H1 (cell line): ENCODE results near the gene TREM1. TPM values are rescaled to one million over a fixed set of nuclear protein-coding genes. Genes with fewer than 3 reads are reported as not detected.

Experiments used
- CTCF ChIA-PET: fragments of 300-600 bp; sonication (Branson Sonifier 250); formaldehyde crosslinking; loops from one replicate; lab custom pipeline; 2021; ENCODE audit not compliant: partially characterized antibody; lab: Charles Lee
- POLR2A ChIA-PET: fragments of 300-600 bp; sonication (Branson Sonifier 250); formaldehyde crosslinking; loops from one replicate; lab custom pipeline; 2021; ENCODE audit warnings: inconsistent platforms; ENCODE audit not compliant: partially characterized antibody; lab: Charles Lee
- DNase-seq, 2 experiments: peaks; one replicate each; pipeline versions ENCODE4 v3.0.0 to v3.0.0-alpha.2; 2010 to 2022; ENCODE audit warnings: low spot score in 2 of 2, low read depth in 1 of 2, mixed read lengths in 1 of 2
- FAIRE-seq: peaks from 2 replicates; lab custom pipeline; 2011; peaks lifted over from hg19 to GRCh38; lab: Jason Lieb, UNC
- H2AFZ ChIP-seq: 2 replicates; pipeline ENCODE4 v1.8.1; 2012; ENCODE audit warnings: low read length, inconsistent platforms
- H2AK5ac ChIP-seq: 2 replicates; pipeline ENCODE4 v1.6.1; 2013; ENCODE audit warnings: low read depth, low read length
- H2BK120ac ChIP-seq: replicated peaks from 2 replicates; pipeline ENCODE3; 2013; ENCODE audit warnings: low read depth, low read length, inconsistent platforms
- H2BK12ac ChIP-seq: 2 replicates; pipeline ENCODE4 v1.6.1; 2013; ENCODE audit warnings: low read depth, low read length
- H2BK15ac ChIP-seq: 2 replicates; pipeline ENCODE4 v1.6.1; 2013; ENCODE audit warnings: low read length
- H2BK20ac ChIP-seq: 2 replicates; pipeline ENCODE4 v1.6.1; 2013; ENCODE audit warnings: low read length
- H2BK5ac ChIP-seq: 2 replicates; pipeline ENCODE4 v1.6.1; 2013; ENCODE audit warnings: low read depth, low read length
- H3K14ac ChIP-seq: 2 replicates; pipeline ENCODE4 v1.6.1; 2013; ENCODE audit warnings: inconsistent platforms; ENCODE audit not compliant: insufficient read length
- H3K18ac ChIP-seq: 2 replicates; pipeline ENCODE4 v1.6.1; 2013; ENCODE audit warnings: low read length; ENCODE audit errors: extremely low read depth
- H3K23ac ChIP-seq: 2 replicates; pipeline ENCODE4 v1.6.1; 2013; ENCODE audit warnings: inconsistent platforms; ENCODE audit not compliant: insufficient read length
- H3K23me2 ChIP-seq: 2 replicates; pipeline ENCODE4 v1.6.1; 2013; ENCODE audit warnings: low read depth, low read length
- H3K27ac ChIP-seq: 2 replicates; pipeline ENCODE4 v1.6.1; 2011; ENCODE audit warnings: low read depth, low read length, inconsistent platforms
- H3K27me3 ChIP-seq, 4 experiments: replicated peaks in 1 of 4; 1 replicate in 1 of 4; 2 replicates in 3 of 4; pipeline versions ENCODE4 v1.6.1 to v1.8.1; 2011 to 2013; ENCODE audit warnings: low read length in 3 of 4, mild to moderate bottlenecking in 3 of 4, inconsistent platforms in 2 of 4, mixed read lengths in 2 of 4, moderate library complexity in 1 of 4; ENCODE audit not compliant: control insufficient read depth in 3 of 4, insufficient read depth in 3 of 4; ENCODE audit errors: extremely low read depth in 1 of 4
- H3K36me3 ChIP-seq, 4 experiments: 2 replicates each; pipeline versions ENCODE4 v1.6.1 to v1.8.1; 2011 to 2013; ENCODE audit warnings: mild to moderate bottlenecking in 4 of 4, low read length in 3 of 4, moderate library complexity in 2 of 4, control low read depth in 1 of 4, inconsistent platforms in 1 of 4; ENCODE audit not compliant: insufficient read depth in 4 of 4, control insufficient read depth in 2 of 4
- H3K4ac ChIP-seq: replicated peaks from 2 replicates; pipeline ENCODE3; 2013; ENCODE audit warnings: low read length, low read depth, mixed read lengths, inconsistent platforms; ENCODE audit not compliant: insufficient read length
- H3K4me1 ChIP-seq, 4 experiments: replicated peaks in 1 of 4; 1 replicate in 1 of 4; 2 replicates in 3 of 4; pipeline versions ENCODE4 v1.6.1 to v1.8.1; 2011 to 2013; ENCODE audit warnings: low read length in 3 of 4, inconsistent platforms in 2 of 4, mixed read lengths in 1 of 4; ENCODE audit not compliant: insufficient read depth in 4 of 4, control insufficient read depth in 3 of 4
- H3K4me2 ChIP-seq, 2 experiments: 2 replicates each; pipeline versions ENCODE4 v1.6.1 to v1.8.1; 2011 to 2013; ENCODE audit warnings: low read depth in 2 of 2, low read length in 2 of 2, control low read depth in 1 of 2, inconsistent platforms in 1 of 2, mild to moderate bottlenecking in 1 of 2; ENCODE audit not compliant: insufficient read depth in 1 of 2
- H3K4me3 ChIP-seq, 4 experiments: fragments of 200-600, 300-600 bp in 1 of 4; sonication (generic), shearing (Covaris generic), sonication (Bioruptor Twin) in 1 of 4; 2 replicates each; pipeline versions ENCODE4 v1.5.1 to v1.8.1; 2011 to 2016; ENCODE audit warnings: low read length in 4 of 4, low read depth in 3 of 4, control low read depth in 2 of 4, inconsistent platforms in 2 of 4, mild to moderate bottlenecking in 2 of 4, mixed read lengths in 1 of 4, moderate library complexity in 1 of 4; ENCODE audit not compliant: insufficient read depth in 2 of 4; ENCODE audit errors: extremely low read depth in 1 of 4
- H3K56ac ChIP-seq: replicated peaks from 2 replicates; pipeline ENCODE3; 2013; ENCODE audit warnings: low read depth, mild to moderate bottlenecking, mixed read lengths, low read length, inconsistent platforms; ENCODE audit not compliant: insufficient read length
- H3K79me1 ChIP-seq: 2 replicates; pipeline ENCODE4 v1.6.1; 2013; ENCODE audit warnings: low read depth, low read length, control low read depth
- H3K79me2 ChIP-seq, 2 experiments: 2 replicates each; pipeline versions ENCODE4 v1.6.1 to v1.8.1; 2012 to 2013; ENCODE audit warnings: low read length in 2 of 2, mild to moderate bottlenecking in 2 of 2, inconsistent platforms in 1 of 2; ENCODE audit not compliant: insufficient read depth in 2 of 2, control insufficient read depth in 1 of 2
- H3K9ac ChIP-seq, 4 experiments: replicated peaks in 1 of 4; 1 replicate in 1 of 4; 2 replicates in 3 of 4; pipeline versions ENCODE4 v1.6.1 to v1.8.1; 2011 to 2013; ENCODE audit warnings: low read depth in 3 of 4, low read length in 3 of 4, control low read depth in 2 of 4, mild to moderate bottlenecking in 2 of 4, moderate library complexity in 2 of 4, inconsistent platforms in 1 of 4; ENCODE audit errors: extremely low read depth in 1 of 4
- H3K9me3 ChIP-seq, 2 experiments: 2 replicates each; pipeline versions ENCODE4 v1.6.1 to v1.8.1; 2012 to 2013; ENCODE audit warnings: mild to moderate bottlenecking in 2 of 2, moderate library complexity in 2 of 2, control low read depth in 1 of 2, inconsistent platforms in 1 of 2, low read depth in 1 of 2, low read length in 1 of 2, mixed read lengths in 1 of 2; ENCODE audit not compliant: insufficient read depth in 2 of 2
- H4K20me1 ChIP-seq, 2 experiments: replicated peaks in 1 of 2; 2 replicates each; pipeline versions ENCODE3 to v1.8.1; 2011 to 2013; ENCODE audit warnings: inconsistent platforms in 2 of 2, low read length in 2 of 2, mild to moderate bottlenecking in 1 of 2; ENCODE audit not compliant: insufficient read depth in 2 of 2, control insufficient read depth in 1 of 2
- H4K5ac ChIP-seq: 2 replicates; pipeline ENCODE4 v1.6.1; 2013; ENCODE audit warnings: low read length, low read depth, mixed read lengths, inconsistent platforms; ENCODE audit not compliant: insufficient read length
- H4K8ac ChIP-seq: 2 replicates; pipeline ENCODE4 v1.8.0; 2013; ENCODE audit warnings: mild to moderate bottlenecking, moderate library complexity, low read length, inconsistent platforms; ENCODE audit not compliant: insufficient read depth; ENCODE audit errors: extremely low read depth
- H4K91ac ChIP-seq: replicated peaks from 2 replicates; pipeline ENCODE3; 2013; ENCODE audit warnings: low read length, mixed read lengths, inconsistent platforms; ENCODE audit not compliant: insufficient read length
- NRF1 ChIP-seq: IDR thresholded peaks from 2 replicates; pipeline ENCODE4 v1.6.1; 2011; ENCODE audit warnings: mild to moderate bottlenecking, low read depth, low read length, improper control_type of control experiment
- RAD21 ChIP-seq, 2 experiments: IDR thresholded peaks in 1 of 2; conservative IDR thresholded peaks in 1 of 2; 2 replicates each; pipeline ENCODE4 v1.6.1; 2011; ENCODE audit warnings: low read depth in 2 of 2, low read length in 2 of 2, improper control_type of control experiment in 1 of 2, inconsistent platforms in 1 of 2, mild to moderate bottlenecking in 1 of 2, moderate library complexity in 1 of 2
- WGBS, 2 experiments: shearing (Covaris generic) in 1 of 2; methylation state at CpG; one replicate each; pipeline versions ENCODE4 v1.1.6 to v1.1.7; 2013 to 2015; ENCODE audit warnings: low lambda C conversion rate in 2 of 2, mixed read lengths in 2 of 2, inconsistent platforms in 1 of 2, low coverage in 1 of 2, missing lambda C conversion rate in 1 of 2; ENCODE audit not compliant: insufficient replicate concordance in 2 of 2, insufficient coverage in 1 of 2, insufficient read length in 1 of 2; ENCODE audit errors: extremely low coverage in 1 of 2, missing lambda C conversion rate in 1 of 2; 5-methylcytosine and 5-hydroxymethylcytosine counted together
- polyA plus RNA-seq, 7 experiments: library from polyadenylated mRNA; depleted of rRNA in 3 of 7; stranded (reverse) in 5 of 7; unstranded in 2 of 7; fragments of >200 nt in 5 of 7; fragments of 200-250 nt in 2 of 7; gene quantifications; 1 replicate in 5 of 7; 2 replicates in 1 of 7; 4 replicates in 1 of 7; pipeline versions ENCODE4 v1.2.1 to v1.2.3, GENCODE V29; 2011 to 2013; ENCODE audit warnings: missing spikeins in 2 of 7, mixed read lengths in 2 of 7
- total RNA-seq: library from RNA; stranded (reverse); fragmentation: NEBNext Ultra II Directional; extraction: Animal tissue kit (Norgen Biotek cat#: 25700); gene quantifications from 2 replicates; pipeline ENCODE4 v1.2.1, GENCODE V29; 2021
- TF ChIP-seq, protein P1 (sequence below), 3 experiments: IDR thresholded peaks; 1 replicate in 2 of 3; 2 replicates in 1 of 3; pipeline versions ENCODE4 v1.5.1 to v1.6.1; 2011; ENCODE audit warnings: low read length in 3 of 3, mild to moderate bottlenecking in 3 of 3, inconsistent platforms in 2 of 3, low read depth in 1 of 3, moderate library complexity in 1 of 3; ENCODE audit not compliant: insufficient read depth in 1 of 3; ENCODE audit errors: control extremely low read depth in 1 of 3

The TREM1 gene
- total and polyA plus RNA-seq, 2 of the 8 experiments (the other 6 are each of a cell fraction or from before 2014, with no cell fraction given), result not detected

DNA sequence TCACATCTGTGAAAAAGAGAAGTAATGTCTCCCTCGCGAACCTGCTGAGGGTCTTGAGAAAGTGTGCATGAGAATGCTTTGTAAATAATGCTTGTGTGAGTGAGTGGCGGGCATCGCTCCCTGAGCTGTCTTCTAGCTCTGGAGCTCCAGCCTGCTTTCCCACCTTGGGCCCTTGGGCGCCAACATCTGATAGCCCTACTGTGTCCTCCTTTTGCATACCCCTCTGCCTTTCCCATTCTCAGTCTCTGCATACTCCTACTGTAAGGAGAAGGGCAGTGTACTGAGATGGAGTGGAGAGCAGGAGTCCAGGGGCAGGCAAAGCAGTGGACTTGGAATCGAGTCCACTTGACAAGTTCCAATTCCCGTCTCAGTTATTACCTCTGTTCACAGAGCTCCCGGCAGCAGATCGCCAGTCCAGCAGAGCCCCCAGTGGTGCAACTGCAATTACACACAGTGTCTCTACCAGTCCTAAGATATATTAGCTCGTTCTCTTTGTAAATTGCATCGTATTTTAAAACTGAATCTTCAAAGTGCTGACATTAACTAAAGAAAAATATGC, 48.1 kb upstream of the TREM1 start:
- H3K4ac ChIP-seq, result no peak overlapping the region
- DNase-seq (no peak), FAIRE-seq (no peak)
- no peak overlapping the region for H4K5ac ChIP-seq
- POLR2A ChIA-PET, result no interaction called here
- H2BK20ac ChIP-seq, result no peak overlapping the region
- no peak overlapping the region for H4K8ac ChIP-seq
- no peaks in the 10 kb centered on the region for H3K79me1 ChIP-seq
- no peak overlapping the region for H4K91ac ChIP-seq
- no peaks in the 10 kb centered on the region for H3K36me3 ChIP-seq
- no peak overlapping the region for H2BK120ac ChIP-seq
- H2AFZ ChIP-seq, result no peak overlapping the region
- 85% methylated on average over 10 of the region's 11 CpGs; no CpG with 5 or more reads in 1 of the 2 experiments for WGBS, 2 experiments
- H3K4me3 ChIP-seq, result no peak overlapping the region
- no peak overlapping the region for H3K14ac ChIP-seq
- no peak overlapping the region for H3K56ac ChIP-seq
- CTCF ChIA-PET, result interaction anchor here (0.6 to 4.0 kb wide), 18 partner anchors 10 to 441 kb away, joined by 3 to 32 read pairs (median 4); partner anchors contain the start of genes TREML1, TREML2 and TREML4
- no peak overlapping the region for H2BK12ac ChIP-seq
- no peak overlapping the region for H2AK5ac ChIP-seq
- TF ChIP-seq RAD21 (IDR thresholded peaks at IDR 0.05 in 1 of 2, conservative IDR thresholded peaks at IDR 0.05 in 1 of 2; ENCODE audit: low read depth in 2 of 2, low read length in 2 of 2) (peak; percentile 25 to 47; a peak in 3 of 4 replicates), NRF1 (no peak)
- TF ChIP-seq, protein P1, sequence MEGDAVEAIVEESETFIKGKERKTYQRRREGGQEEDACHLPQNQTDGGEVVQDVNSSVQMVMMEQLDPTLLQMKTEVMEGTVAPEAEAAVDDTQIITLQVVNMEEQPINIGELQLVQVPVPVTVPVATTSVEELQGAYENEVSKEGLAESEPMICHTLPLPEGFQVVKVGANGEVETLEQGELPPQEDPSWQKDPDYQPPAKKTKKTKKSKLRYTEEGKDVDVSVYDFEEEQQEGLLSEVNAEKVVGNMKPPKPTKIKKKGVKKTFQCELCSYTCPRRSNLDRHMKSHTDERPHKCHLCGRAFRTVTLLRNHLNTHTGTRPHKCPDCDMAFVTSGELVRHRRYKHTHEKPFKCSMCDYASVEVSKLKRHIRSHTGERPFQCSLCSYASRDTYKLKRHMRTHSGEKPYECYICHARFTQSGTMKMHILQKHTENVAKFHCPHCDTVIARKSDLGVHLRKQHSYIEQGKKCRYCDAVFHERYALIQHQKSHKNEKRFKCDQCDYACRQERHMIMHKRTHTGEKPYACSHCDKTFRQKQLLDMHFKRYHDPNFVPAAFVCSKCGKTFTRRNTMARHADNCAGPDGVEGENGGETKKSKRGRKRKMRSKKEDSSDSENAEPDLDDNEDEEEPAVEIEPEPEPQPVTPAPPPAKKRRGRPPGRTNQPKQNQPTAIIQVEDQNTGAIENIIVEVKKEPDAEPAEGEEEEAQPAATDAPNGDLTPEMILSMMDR (IDR thresholded peaks at IDR 0.05; ENCODE audit: control extremely low read depth in 1 of 3, insufficient read depth in 1 of 3, low read depth in 1 of 3, low read length in 3 of 3), result peak; percentile 23 to 43 (median 30)
- H3K4me1 ChIP-seq, result peaks cover 0 to 5% (median 0%) of the 10 kb centered on the region in 4 experiments; a peak in 1 of 7 replicates
- H3K9me3 ChIP-seq, result no peaks in the 10 kb centered on the region
- no peak overlapping the region for H2BK15ac ChIP-seq
- H3K23me2 ChIP-seq, result no peaks in the 10 kb centered on the region
- H3K18ac ChIP-seq, result no peak overlapping the region
- no peaks in the 10 kb centered on the region for H3K79me2 ChIP-seq
- H3K23ac ChIP-seq, result no peak overlapping the region
- H4K20me1 ChIP-seq, result no peaks in the 10 kb centered on the region
- H3K9ac ChIP-seq, result no peak overlapping the region
- no peak overlapping the region for H3K4me2 ChIP-seq
- no peak overlapping the region for H3K27ac ChIP-seq
- H2BK5ac ChIP-seq, result no peak overlapping the region
- 0 out of 7 replicates have a peak, but pooled peaks cover 0 to 2% (median 0%) of the 10 kb centered on the region in 4 experiments for H3K27me3 ChIP-seq
